Posterior cingulate gyrus (tissue), 11 donors: Measurements from ENCODE around the gene TENM4.

Source experiments
- DNase-seq, 10 donors: peaks; one replicate each; pipeline versions ENCODE4 v3.0.0 to v3.0.0-alpha.2; 2020 to 2021; ENCODE audit warnings: mixed read lengths in 3 of 10
- intact Hi-C: fragments of 100-400 bp; cut with DNase I; formaldehyde crosslinking; loops from one replicate; pipeline ENCODE4 v1.15.1; 2023

TENM4 gene

DNA sequence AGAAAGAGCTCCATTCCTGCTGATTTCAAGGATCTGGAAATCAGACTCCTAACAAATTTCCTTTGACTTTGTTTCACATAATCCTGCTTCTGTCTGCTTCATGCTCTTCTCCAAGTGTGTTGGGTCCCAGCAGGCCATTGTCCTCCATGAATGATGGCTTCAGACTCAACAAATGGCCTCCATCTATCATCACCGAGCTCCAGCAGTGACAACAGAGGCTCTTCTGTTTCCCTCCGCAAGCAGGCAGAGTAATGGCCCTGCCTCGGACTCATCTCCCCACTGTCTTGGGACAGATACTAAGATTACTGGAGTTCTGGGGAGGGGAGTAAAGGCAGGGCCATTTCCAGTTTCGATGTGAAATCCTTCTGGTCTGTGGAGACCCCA, 127.3 kb downstream of the TENM4 start:
- peak in 3 of 10 donors; percentile 51 to 83 (median 63) for DNase-seq
- intact Hi-C loops, result loop anchor here (5.0 kb wide), 1 partner anchor 51 kb away; no protein-coding TSS in a partner anchor

DNA sequence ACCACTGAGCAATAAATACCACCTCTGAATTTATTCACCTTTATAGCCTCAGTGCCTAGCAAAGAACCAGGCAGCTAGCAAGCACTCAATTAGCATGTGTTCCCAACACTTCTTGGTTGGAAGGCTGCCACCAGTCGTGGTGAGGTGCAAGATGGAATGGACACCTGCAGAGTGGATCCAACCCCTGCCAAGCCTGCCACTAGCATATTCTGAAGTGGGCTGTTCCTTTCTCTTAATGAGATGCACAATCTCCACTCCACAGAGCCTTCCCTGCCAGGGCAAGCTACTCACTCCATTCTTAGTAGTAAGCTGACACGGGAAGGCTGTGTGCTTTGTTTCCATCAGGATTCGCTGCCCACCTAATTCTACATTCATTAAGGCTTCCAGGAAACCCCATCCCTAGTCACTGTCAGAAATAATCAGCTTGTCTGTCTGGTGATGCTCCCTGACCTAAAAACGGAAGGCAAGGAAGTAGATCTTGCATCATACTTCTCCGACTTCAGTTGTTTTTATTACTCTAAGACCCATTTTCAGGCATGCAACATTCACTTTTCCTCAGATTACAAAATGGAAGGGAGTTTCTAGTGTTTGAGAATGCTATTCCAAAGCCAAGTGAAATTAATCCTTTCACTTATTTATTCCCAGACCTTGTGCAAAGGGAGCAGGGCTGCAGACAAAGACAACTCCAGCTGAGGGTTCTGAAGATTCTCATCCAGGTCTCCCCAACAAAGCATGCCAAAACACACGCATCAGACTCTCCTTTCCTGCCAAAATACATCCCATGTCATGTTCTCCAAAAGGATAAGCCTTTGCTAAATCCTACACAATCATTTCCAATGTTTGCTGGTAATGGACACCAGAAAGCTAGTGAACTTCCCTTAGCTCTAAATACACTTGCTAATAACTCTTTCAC, 128.0 kb downstream of the TENM4 start:
- intact Hi-C loops, result loop anchor here (5.0 kb wide), 1 partner anchor 51 kb away; no protein-coding TSS in a partner anchor
- peak in 5 of 10 donors; percentile 14 to 72 (median 40) for DNase-seq

DNA sequence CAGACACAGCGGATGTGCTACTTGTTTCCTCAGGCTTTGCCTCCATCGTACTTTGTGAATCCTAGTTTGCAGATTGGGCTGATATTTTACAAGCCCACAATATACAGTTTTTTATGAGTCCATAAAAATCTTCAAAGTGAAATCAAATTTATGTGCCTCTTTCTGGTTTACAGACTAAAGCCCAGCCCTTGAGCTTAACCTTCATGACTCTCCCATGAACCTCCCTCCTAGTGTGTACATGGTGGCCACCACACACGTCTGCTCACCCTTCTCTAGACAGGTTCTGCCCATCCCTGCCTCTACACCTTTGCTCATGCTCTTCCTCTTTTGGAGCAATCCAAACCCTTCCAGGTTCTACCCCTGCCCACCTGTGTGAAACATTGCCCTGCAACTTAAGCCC, 129.4 kb downstream of the TENM4 start:
- no peak for DNase-seq
- intact Hi-C loops, result loop anchor here (5.0 kb wide), 1 partner anchor 49 kb away; no protein-coding TSS in a partner anchor

GRCh38 chr11:79309407-79309806, 131.4 kb downstream of the TENM4 start:
- intact Hi-C loops, result no loop called here
- no peak for DNase-seq

DNA sequence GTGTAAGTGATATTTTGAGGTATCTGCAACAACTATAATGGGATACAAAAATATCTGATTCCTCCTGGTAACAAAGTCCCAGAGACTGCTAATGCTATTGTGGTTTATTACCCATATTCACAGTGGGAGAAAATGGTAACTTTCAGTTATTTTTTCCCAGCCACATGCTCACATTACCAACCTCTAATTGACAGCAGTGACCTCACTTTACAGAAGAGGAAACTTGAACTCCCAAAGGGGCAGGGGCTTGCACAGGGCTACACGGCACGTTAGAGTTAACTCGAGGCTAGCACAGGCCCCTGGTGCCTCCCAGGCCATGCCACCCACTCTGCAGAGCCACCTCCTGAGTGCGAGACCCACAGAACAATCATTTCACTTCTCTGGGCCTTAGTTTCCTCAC, 132.4 kb downstream of the TENM4 start:
- DNase-seq, result no peak
- intact Hi-C loops, result no loop called here

GRCh38 chr11:79304599-79305212, 136.1 kb downstream of the TENM4 start:
- intact Hi-C loops, result no loop called here
- no peak for DNase-seq

GRCh38 chr11:79296141-79296540, 144.7 kb downstream of the TENM4 start:
- DNase-seq, result no peak
- intact Hi-C loops, result no loop called here

GRCh38 chr11:79294845-79295731, 145.7 kb downstream of the TENM4 start:
- intact Hi-C loops, result no loop called here
- DNase-seq, result no peak

- DNase-seq, result no peak
- intact Hi-C loops, result no loop called here
These were observed 148.9 kb downstream of the TENM4 start for GRCh38 chr11:79291948-79292347.

- intact Hi-C loops, result no loop called here
- no peak for DNase-seq
These were observed 150.1 kb downstream of the TENM4 start for GRCh38 chr11:79290761-79291160.

GRCh38 chr11:79287952-79288351, 152.9 kb downstream of the TENM4 start:
- DNase-seq, result no peak
- intact Hi-C loops, result no loop called here

- intact Hi-C loops, result no loop called here
- no peak for DNase-seq
These were observed 155.1 kb downstream of the TENM4 start for GRCh38 chr11:79285756-79286155.

- DNase-seq, result no peak
- intact Hi-C loops, result no loop called here
These were observed 164.0 kb downstream of the TENM4 start for GRCh38 chr11:79276736-79277325.

DNA sequence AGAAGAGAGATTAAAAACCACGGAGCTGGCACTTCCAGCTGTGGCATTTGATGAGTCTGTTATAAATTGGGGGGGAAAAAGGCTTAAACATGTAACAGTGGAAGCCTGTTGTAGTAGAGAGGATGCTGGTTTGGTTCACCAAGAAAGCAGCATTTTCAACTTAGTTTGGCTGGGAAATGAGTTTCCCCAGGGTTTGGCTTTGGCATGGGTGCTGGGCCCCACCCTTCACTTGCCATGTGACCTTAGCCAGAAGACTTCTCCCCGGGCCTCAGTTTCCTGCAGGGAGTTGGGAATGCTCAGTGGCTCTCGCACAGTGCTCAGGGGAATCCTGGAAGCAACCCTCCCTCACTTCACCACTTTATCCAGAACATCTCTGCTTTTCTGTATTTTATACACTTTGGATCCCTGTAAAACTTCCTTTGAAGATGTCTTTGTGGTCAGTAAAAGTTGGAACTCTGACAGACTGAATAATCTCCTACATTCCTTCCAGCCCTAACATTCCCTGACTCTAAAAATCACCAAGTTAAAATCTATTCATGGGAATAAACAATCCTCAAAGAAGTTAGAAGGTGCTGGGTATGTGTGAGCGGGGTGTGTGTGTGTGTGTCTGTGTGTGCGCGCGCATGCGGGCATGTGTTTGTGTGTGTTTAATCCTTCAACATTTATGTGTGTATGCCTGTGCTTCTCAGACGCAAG, 166.0 kb downstream of the TENM4 start:
- DNase-seq, result no peak
- intact Hi-C loops, result no loop called here

GRCh38 chr11:79273781-79274180, 167.0 kb downstream of the TENM4 start:
- no peak for DNase-seq
- intact Hi-C loops, result no loop called here

- DNase-seq, result no peak
- intact Hi-C loops, result no loop called here
These were observed 171.1 kb downstream of the TENM4 start for GRCh38 chr11:79269611-79270307.

DNA sequence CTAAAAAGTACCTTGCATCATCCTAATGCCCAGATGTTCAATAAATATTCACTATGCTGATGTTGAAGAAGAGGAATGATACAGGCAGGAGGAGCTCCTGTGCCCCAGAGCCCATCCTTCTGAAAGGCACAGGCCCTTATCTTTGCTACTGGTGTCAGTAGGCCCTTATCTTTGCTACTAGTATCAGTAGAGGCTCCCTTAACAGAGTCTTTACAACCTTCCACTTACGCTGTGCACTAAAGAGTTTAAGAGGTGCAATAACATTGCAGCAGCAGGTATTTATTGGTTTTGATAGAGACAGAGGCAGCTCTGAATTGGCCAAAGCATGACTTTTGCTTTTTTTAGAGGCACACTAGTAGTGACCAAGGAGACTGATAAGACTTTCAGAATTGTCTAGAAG, 174.4 kb downstream of the TENM4 start:
- intact Hi-C loops, result no loop called here

DNA sequence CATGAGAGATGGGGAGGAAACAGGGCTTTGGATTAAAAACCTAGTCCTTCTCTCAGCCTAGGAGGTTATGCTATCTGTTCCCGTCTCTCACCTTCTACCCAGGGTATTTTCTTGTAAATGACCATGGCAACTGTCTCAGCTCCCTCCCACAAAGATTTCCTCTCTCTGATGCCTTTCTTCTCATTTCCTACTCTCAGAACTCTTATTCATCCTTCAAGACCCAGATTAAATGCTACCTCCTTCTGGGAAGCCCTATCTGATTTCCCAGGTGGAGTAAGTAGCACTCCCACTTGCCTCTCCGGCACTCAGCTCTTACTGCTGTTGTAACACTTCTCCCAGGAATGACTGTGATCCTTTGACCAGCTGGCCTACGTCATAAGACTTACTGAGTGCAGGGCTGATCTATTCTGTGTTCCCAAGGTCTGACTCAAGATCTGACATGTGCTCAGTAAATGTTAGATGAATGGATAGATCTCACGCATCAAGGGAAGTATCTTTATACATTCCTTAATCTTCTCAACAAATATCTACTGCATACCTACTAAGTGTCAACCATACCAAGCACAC, 175.0 kb downstream of the TENM4 start:
- DNase-seq, result no peak
- intact Hi-C loops, result no loop called here

More for the DNA sequence above, 174.4 kb downstream of the TENM4 start:
- no peak for DNase-seq

- intact Hi-C loops, result loop anchor here (5.0 kb wide), 1 partner anchor 48 kb away; no protein-coding TSS in a partner anchor
- DNase-seq, result no peak
These were observed 176.5 kb downstream of the TENM4 start for GRCh38 chr11:79264284-79264683.
